GDM1 (cell line): ENCODE results near the gene TBP.
"Not testable (repeated sequence)": the region's sequence is repeated elsewhere in the genome, so short reads cannot be mapped to it uniquely, and the experiment has no call there.

Experiments used
- DNase-seq: peaks from one replicate; lab custom pipeline; 2025; lab: John Stamatoyannopoulos, UW

Gene TBP

DNA sequence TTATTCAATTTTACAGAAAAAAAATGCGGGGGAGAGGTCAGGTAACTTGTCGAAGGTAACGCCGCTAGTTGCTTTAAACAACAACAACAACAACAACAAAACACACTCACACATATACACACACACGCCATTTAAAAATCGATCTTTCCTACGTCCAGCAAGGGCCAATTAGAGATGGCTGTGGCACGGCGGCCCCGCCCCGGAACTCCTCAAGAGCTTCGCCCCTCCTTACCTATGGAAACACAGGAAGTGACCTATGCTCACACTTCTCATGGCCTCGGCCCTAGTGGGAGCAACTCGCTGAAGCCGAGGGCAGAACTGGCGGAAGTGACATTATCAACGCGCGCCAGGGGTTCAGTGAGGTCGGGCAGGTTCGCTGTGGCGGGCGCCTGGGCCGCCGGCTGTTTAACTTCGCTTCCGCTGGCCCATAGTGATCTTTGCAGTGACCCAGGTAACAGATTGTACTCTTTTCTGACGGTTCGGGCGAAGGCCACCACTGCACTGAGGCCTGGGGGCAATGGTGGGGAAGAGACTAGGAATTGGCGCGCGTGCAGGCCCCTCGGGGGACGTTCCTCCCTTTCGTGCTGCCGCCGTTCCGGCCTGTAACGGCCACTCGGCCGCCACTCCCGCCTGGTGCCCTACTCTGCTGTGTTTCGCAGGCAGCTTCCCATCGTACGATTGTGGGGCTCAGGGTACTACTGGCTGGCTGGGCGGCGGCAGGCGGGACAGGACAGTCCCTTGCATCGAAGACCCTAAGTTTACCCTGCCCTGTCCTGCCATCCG lies at the start of gene TBP:
Gene TBP, plus strand, starts transcription at position 357 of the 783 bp plus-strand sequence. CDS start 2,661 bp downstream, outside the sequence.
- peak; percentile 96 for DNase-seq

DNA sequence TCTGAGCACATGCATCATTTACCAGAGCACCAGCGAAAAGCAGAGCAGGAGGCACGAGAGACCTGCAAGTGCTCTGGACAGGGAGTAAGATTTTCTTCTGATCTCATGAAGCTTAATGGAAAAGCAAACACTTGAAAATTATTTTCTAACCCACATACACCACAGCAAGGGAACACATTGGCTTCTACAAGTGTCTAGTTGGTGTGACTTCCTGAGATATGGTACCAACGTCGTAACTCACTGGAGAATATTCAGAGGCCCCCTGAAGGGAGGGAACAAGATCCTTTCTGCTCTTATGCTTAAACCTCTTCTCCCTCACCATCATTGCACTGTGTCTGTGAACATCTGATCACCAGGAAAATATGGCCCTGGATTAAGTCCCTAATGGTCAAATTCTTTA lies 49.7 kb upstream of the TBP start:
- no peak for DNase-seq

DNA sequence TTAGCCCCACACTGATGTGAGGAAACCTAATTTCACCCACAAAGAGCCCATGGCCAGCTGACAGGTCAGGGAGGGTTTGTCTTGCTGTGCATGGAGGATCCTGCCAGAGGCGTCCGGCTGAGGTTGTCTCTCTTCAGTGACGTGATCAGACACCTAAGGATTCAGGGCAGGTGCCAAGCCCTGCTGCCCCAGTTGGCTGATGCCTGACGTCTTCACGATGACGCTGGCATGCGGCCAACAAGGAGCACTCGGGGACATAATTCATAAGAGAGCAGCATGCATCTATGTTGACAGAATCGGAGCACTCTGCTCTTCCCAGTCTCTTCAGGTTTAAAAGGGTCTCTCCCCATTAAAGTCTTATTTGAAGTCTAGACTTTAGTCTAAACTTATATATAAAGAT lies 48.9 kb upstream of the TBP start:
- no peak for DNase-seq

DNA sequence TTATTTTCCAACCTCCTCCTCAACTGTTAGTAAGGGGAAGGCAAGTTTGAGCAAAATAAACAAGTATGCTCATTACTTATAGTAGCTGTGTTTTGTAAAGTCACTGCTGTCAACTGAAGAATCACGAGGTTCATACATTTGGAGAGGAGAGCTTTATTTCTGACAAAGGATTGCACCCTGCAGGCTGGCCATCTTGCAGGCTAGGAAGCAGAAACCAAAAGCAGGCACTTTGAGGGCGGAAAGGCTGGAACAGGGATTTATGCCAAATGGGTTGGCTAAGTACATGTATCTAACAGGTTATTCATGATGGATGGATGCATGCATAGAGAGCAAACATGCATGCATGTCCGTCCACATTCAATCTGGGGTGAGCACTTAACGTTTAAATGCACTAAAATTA lies 47.7 kb upstream of the TBP start:
- DNase-seq = no peak

DNA sequence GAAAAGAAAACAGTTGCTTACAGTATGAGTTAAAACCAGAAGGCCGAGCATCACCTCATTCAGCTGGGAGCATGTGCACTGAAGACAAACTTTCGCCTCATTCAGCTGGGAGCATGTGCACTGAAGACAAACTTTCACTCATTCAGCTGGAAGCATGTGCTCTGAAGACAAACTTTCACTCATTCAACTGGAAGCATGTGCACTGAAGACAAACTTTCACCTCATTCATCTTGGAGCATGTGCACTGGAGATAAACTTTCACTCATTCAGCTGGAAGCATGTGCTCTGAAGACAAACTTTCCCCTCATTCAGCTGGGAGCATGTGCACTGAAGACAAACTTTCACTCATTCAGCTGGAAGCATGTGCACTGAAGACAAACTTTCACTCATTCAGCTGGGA lies 46.4 kb upstream of the TBP start:
- not testable (repeated sequence) for DNase-seq

DNA sequence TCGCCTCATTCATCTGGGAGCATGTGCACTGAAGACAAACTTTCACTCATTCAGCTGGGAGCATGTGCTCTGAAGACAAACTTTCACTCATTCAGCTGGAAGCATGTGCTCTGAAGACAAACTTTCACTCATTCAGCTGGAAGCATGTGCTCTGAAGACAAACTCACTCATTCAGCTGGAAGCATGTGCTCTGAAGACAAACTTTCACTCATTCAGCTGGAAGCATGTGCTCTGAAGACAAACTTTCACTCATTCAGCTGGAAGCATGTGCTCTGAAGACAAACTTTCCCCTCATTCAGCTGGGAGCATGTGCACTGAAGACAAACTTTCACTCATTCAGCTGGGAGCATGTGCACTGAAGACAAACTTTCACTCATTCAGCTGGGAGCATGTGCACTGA lies 45.9 kb upstream of the TBP start:
- not testable (repeated sequence) for DNase-seq

DNA sequence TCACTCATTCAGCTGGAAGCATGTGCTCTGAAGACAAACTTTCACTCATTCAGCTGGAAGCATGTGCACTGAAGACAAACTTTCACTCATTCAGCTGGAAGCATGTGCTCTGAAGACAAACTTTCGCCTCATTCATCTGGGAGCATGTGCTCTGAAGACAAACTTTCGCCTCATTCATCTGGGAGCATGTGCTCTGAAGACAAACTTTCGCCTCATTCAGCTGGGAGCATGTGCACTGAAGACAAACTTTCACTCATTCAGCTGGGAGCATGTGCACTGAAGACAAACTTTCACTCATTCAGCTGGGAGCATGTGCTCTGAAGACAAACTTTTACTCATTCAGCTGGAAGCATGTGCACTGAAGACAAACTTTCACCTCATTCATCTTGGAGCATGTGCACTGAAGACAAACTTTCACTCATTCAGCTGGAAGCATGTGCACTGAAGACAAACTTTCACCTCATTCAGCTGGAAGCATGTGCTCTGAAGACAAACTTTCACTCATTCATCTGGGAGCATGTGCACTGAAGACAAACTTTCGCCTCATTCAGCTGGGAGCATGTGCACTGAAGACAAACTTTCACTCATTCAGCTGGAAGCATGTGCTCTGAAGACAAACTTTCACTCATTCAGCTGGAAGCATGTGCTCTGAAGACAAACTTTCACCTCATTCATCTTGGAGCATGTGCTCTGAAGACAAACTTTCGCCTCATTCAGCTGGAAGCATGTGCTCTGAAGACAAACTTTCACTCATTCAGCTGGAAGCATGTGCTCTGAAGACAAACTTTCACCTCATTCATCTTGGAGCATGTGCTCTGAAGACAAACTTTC lies 45.1 kb upstream of the TBP start:
- not testable (repeated sequence) for DNase-seq

DNA sequence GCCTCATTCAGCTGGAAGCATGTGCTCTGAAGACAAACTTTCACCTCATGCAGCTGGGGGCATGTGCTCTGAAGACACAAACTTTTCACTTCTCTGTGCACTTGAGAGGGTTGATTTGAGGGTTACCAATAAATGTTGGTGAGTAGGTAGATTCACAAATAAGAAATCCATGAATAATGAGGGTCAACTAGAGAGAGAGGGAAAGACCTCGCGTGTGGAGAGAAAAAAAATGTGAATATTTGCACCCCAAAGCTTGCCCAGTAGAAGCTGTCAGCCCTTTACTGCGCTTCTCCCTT lies 44.5 kb upstream of the TBP start:
- DNase-seq = no peak

DNA sequence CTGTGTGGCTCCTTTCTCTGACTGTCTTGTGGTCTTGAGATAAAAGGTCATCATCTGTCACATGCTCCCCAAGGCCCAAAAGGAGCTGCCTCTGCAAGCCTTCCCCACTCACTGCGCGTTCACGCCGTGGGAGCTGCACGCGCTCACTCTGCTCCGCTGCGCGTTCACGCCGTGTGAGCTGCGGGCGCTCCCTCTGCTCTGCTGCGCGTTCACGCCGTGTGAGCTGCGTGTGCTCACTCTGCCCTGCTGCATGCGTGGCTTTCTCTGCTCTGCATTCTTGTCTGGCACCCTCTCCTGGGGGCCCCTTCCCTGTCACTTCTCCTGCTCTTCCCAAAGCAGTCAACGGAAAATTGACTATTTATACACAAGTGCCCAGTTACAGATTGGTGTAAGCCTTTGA lies 43.5 kb upstream of the TBP start:
- DNase-seq = no peak

DNA sequence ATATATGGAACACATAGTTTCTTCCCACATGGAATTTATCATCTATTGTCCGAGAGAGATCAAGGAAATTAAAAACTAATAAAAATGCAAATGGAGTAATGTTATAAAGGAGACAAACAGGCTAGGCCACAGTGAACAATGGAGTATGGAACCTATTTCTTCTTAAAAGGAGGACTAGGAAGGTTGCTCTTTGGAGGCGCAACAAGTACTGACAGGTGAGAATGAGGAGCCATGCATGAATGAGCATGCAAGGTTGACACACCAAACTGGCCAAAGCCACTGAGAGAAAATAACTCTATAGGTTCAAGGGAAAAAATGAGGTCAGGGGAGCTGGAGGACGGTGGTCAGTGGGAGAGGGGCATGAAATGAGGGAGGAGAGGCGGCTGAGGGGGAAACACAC lies 41.9 kb upstream of the TBP start:
- DNase-seq = no peak

DNA sequence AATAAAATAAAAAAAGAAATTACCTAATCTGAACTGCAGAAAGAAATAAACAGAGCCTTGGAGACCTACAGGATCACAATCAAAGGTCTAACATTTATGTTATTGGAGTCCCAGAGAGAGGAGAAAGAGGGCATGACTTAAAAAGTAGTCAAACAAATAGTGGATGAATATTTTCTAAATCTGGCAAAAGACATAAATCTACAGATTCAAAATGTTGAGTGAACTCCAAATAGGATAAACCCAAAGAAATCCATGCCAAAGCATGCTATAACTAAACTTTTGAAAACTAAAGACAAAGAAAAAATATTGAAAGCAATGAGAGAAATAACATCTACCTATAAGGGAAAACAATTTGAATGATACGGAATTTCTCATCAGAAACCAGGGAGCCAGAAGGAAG lies 39.3 kb upstream of the TBP start:
- no peak for DNase-seq

DNA sequence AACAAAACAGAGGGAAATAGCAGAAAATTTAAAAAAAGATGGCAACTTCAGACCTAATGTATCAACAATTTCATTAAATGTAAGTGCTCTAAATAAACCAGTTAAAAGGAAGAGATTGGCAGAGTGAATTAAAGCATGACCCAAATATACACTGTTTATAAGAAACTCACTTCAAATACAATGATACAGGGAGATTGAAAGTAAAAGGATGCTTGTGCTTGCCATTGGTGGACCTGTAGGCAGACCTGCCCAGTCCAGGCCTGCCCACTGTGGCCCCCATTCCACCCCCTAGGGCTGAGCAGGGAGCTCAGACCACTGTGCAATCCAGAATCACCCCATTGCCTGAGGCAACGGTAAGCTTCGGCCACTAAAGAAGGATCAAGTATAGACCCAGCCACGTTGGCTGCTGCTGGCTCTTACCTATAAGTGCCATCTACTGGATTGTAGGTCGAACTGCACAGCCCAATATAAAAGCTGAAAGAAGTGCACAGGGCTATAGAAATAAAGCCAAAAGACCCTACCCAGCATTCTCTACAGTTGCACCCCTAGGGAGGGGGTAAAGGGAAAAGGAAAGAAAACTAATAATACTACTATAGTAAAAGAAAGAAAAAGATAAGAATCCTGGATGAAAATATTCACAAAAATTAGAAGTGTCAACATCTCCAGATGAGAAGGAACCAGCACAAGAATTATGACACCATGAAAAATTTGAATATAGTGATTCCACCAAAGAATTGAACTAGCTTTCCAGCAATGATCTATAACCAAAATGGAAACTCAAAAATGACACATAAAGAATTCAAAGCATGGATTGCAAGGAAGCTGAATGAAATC lies 37.2 kb upstream of the TBP start:
- DNase-seq = peak; percentile 59

DNA sequence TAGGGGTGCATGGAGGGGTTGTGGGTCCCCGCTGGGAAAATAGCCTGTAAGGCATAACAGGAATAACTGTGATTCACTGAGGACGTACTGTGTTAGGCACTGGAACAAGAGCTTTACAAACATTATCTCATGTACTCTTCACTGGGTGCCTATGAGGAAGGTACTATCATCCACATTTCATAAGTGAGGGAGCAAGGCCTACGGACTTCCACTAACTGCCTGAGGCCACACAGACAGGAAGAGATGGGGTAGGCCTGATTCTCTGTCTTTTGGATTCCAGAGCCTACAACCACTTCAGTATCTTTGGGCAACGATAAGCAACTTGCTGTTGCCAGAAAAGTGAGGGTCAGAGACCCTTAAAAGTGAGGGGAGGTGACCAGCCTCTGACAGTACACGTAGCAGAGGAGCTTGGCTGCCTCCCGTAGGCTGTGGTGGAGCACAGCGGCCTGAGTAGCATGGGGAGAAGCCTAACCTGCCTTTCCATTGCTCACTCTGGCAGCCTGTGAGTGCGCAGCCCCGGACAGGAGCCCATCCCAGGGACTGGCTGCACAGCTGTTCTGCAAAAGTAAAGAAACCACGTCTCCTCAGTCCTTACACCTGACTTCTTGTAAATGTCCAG lies 31.5 kb upstream of the TBP start:
- peak; percentile 32 for DNase-seq

DNA sequence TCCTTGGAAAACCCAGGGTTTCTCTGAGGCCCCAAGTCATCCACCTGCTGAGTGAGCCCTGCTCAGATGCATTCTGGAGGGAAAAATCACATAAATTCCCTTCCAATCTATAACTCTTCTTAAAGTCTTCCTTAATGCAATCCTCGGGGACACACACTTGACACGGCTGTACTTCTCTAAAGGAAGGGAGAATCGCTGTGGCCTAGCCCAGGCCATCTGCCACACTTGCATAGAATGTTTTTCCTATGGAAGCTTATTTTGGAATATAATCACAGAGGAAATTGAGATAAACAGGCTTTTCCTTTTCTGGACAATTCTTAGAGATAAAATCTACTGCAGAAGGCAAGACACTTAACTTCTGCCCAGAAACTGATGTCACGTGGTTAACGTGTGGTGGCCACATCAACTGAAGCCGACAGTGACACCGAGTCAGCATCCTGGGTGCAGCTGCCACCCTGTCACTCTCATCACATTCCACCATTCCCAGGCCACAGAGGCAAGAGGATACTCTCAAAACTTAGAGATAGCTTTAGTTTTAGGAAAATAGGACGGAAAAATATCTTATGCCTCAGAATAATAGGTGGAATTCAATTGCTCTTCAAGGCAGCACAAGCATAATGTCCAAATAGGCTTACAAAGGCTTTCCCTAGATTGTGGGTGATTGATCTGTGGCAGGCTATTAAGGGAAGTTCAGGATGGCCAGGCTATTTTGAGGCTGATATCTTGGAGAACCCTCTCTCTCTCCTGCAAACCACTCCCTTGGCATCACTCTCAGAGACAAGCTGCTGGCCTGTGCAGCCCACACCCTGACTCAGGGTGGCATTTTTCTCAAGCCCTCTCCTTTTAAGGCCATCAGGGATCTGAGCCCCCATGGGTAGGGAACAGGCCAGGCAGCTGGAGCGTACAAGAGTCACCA lies 30.7 kb upstream of the TBP start:
- DNase-seq = no peak

DNA sequence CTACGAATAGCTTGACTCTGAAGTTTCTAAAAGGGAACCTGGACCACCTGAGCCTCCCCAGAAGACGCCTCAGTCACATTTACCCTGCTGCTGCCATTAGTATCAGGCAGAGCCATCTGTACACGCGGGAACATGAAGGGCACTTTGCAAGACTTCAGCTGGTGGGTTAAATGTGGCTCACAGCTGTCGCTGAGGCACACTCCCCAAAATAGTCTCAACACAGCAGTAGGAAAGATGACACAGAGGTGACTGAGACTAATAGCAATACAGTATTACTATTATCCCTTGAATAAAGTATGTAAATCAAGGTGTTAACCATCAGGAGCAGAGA lies 30.0 kb upstream of the TBP start:
- no peak for DNase-seq

DNA sequence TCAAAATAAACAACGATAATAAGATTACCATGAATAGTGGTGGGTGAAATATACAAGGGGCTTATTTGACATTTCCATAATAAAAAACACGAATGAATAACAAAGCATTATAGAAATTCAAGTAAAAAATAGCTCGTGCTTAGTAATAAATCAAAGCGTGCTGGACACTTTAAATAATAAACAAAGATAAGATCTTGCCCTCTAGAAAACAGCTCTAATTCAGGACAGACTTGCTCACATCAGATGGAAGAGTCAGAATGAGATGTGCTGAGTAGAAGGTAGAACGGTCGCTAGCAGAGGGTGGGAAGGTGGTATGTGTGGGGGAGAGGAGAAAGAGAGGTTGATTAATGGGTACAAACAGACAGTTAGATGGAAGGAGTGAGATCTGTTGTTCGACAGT lies 28.4 kb upstream of the TBP start:
- DNase-seq = no peak

DNA sequence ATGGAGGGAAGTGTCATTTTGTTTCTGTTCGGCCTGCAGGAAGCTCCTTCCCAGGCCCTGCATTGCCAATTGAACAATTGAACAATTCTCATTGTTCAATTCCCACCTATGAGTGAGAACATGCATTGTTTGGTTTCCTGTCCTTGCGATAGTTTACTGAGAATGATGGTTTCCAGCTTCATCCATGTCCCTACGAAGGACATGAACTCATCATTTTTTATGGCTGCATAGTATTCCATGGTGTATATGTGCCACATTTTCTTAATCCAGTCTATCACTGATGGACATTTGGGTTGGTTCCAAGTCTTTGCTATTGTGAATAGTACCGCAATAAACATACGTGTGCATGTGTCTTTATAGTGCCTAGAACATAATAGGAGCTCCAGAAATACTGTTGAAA lies 26.2 kb upstream of the TBP start:
- not testable (repeated sequence) for DNase-seq

DNA sequence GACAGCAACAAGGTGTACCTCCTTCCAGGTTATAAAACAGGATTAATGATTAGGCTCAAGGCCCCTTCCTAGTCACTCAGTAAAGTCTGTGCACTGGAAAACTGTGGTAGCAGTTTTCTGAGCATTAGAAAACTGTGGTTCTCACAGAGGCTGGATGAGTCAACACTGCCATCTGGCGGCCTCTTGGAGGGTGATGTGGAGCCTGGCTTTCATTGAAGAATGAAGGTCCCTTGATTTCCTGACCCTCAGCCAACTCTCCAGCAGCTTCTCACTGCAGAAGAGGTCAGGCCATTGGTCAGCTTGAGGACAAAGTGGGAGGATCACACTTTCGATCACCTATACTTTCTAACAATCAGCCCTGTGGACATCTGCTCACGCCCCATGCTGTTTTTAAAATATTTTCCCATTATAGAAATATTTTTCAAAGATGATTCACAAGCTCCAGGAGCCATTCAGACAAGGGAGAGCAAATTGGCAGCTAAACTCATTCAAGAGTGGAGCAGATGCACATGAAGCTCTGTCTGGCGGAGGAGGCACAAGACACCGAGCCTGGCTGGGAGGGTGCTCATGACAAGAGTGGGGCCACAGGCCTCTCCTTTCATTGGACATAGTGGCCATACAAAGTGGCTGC lies 24.2 kb upstream of the TBP start:
- peak; percentile 19 for DNase-seq

DNA sequence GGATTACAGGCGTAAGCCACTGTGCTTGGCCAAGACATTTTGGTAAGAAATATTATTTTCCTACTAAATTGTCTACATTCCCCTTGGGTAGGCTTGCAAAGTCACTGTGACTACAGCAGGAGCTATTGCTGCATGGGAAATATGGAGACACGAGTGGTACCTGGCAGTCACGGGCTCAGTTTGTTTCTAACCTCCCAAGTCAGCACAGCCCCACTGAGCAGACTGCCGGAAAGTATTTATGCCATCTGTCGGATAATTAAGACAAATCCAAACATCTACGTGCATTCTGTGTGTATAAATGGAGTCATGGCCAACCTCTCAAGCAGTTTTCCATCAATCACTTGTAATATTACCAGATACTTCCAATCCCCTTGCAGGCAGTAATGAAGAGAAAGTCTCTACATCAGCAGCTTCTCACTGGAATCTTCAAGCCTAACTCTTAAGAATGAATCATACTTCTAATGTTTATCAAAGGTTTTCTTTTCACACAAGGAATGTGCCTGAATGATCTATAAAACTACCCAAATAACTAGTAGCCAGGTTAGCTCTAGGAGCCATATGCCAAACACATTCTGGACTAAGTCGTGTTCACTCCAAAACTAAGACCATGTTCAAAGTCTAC lies 21.2 kb upstream of the TBP start:
- no peak for DNase-seq

DNA sequence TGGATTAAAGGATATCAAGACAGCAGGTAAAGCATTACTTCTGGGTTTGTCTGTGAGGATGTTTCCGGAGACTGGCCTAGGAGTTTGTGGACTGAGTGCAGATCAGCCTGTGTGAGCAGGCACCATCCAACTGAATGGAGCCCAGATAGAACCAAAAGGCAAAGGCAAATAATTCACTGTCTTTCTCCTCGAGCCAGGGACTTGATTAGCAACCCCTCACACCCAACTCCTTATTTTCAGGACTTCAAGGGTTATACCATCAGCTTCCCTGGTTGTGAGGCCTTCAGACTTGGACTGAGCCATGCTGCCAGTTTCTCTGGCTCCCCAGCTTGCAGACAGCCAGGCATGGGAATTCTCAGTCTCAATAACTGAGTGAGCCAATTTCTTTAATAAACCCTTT lies 20.4 kb upstream of the TBP start:
- no peak for DNase-seq
